HG03039 (cell line): ENCODE results near the gene TEX38.

Experiments
- ATAC-seq: cut with Tn5 transposase; IDR thresholded peaks from one replicate; pipeline ENCODE4 v1.9.1; 2021; ENCODE audit warnings: mild to moderate bottlenecking, moderate library complexity; ENCODE audit not compliant: unreplicated experiment

TEX38 gene

GRCh38 chr1:46721204-46721603 lies 49.5 kb downstream of the TEX38 start:
- ATAC-seq = no peak

DNA sequence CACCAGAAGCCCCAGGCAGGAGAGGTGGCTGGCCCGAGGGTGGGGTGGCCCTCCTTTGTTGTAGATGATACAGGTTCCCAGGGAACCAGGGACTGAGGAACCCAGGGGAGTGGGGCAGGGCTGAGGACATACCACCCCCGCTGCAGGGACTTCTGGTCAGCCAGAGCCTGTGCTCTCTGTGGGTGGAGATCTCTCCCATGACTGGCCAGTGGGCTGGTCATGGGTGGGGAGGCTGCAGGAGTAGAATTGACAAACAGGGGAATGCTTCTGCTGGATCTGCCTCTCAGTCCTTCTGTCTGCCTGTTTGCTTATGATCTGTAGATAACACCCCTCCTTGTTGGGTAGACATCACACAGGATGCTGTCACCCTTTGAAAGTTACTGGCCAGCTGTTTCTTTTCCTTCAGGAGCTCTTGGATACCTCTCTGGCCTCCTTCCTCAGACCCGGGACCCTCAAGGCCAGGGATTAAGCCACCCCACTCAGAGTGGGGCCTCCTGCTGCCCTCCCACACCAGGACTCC lies 50.1 kb downstream of the TEX38 start:
- no peak for ATAC-seq
